SK-N-SH treated with all-trans-retinoic acid at 6 μM for 48 hours (cell line): ENCODE measurements around the gene CLNK.

Experiments used
- ARNTL ChIP-seq: fragments of 450-650 bp; formaldehyde crosslinking; IDR thresholded peaks from 2 replicates; pipeline ENCODE4 v1.5.0; 2020; ENCODE audit warnings: low read depth, mild to moderate bottlenecking, moderate library complexity, borderline replicate concordance
- BACH2 ChIP-seq: fragments of 250-450 bp; sonication (Bioruptor Pico); IDR thresholded peaks from 2 replicates; pipeline ENCODE4 v1.9.0; 2021; ENCODE audit warnings: mild to moderate bottlenecking, borderline replicate concordance
- CREB5 ChIP-seq: fragments of 250-450 bp; sonication (Bioruptor Pico); IDR thresholded peaks from 2 replicates; pipeline ENCODE4 v1.5.1; 2020; ENCODE audit warnings: low read depth, mild to moderate bottlenecking, moderate library complexity
- CSDC2 ChIP-seq: fragments of 250-450 bp; sonication (Bioruptor Pico); IDR thresholded peaks from 2 replicates; pipeline ENCODE4 v1.5.0; 2020; ENCODE audit warnings: mild to moderate bottlenecking, moderate library complexity
- GLIS3 ChIP-seq: fragments of 250-450 bp; sonication (Bioruptor Pico); IDR thresholded peaks from 2 replicates; pipeline ENCODE4 v1.5.0; 2020; ENCODE audit warnings: mild to moderate bottlenecking, moderate library complexity
- OSR1 ChIP-seq: fragments of 250-450 bp; sonication (Bioruptor Pico); IDR thresholded peaks from 2 replicates; pipeline ENCODE4 v1.8.0; 2022; ENCODE audit warnings: moderate library complexity, mild to moderate bottlenecking, inconsistent platforms
- PPARA ChIP-seq: fragments of 250-450 bp; sonication (Bioruptor Pico); IDR thresholded peaks from 2 replicates; pipeline ENCODE4 v1.5.0; 2020; ENCODE audit warnings: mild to moderate bottlenecking, borderline replicate concordance
- RARB ChIP-seq: fragments of 250-450 bp; sonication (Bioruptor Pico); IDR thresholded peaks from 2 replicates; pipeline ENCODE4 v1.8.0; 2021; ENCODE audit warnings: mild to moderate bottlenecking, moderate library complexity
- TOX ChIP-seq: fragments of 250-450 bp; sonication (Bioruptor Pico); IDR thresholded peaks from 2 replicates; pipeline ENCODE4 v1.8.0; 2021; ENCODE audit warnings: mild to moderate bottlenecking, moderate library complexity, borderline replicate concordance
- ZFP30 ChIP-seq: fragments of 450-650 bp; formaldehyde crosslinking; IDR thresholded peaks from 2 replicates; pipeline ENCODE4 v1.5.0; 2022; ENCODE audit warnings: mild to moderate bottlenecking, moderate library complexity
- ZNF70 ChIP-seq: fragments of 450-650 bp; formaldehyde crosslinking; IDR thresholded peaks from 2 replicates; pipeline ENCODE4 v1.5.0; 2020; ENCODE audit warnings: mild to moderate bottlenecking, moderate library complexity
- ZNF8 ChIP-seq: fragments of 450-650 bp; formaldehyde crosslinking; IDR thresholded peaks from 2 replicates; pipeline ENCODE4 v1.5.0; 2020; ENCODE audit warnings: mild to moderate bottlenecking, moderate library complexity
- TF ChIP-seq, protein P1 (sequence below): fragments of 250-450 bp; sonication (Bioruptor Pico); IDR thresholded peaks from 2 replicates; pipeline ENCODE4 v1.8.0; 2020; ENCODE audit warnings: mild to moderate bottlenecking, moderate library complexity, borderline replicate concordance

GRCh38 chr4:10504570-10505179 is 179.9 kb downstream of the CLNK start:
- TF ChIP-seq PPARA (CRISPR knock-in tag) (no peak), CSDC2 (CRISPR knock-in tag) (no peak), BACH2 (CRISPR knock-in tag) (no peak), RARB (CRISPR knock-in tag) (no peak), ARNTL (CRISPR knock-in tag) (no peak), GLIS3 (CRISPR knock-in tag) (no peak), ZNF8 (no peak), TOX (no peak), CREB5 (CRISPR knock-in tag) (no peak), OSR1 (CRISPR knock-in tag) (no peak), ZNF70 (no peak), ZFP30 (CRISPR knock-in tag) (no peak)
- TF ChIP-seq, protein P1, sequence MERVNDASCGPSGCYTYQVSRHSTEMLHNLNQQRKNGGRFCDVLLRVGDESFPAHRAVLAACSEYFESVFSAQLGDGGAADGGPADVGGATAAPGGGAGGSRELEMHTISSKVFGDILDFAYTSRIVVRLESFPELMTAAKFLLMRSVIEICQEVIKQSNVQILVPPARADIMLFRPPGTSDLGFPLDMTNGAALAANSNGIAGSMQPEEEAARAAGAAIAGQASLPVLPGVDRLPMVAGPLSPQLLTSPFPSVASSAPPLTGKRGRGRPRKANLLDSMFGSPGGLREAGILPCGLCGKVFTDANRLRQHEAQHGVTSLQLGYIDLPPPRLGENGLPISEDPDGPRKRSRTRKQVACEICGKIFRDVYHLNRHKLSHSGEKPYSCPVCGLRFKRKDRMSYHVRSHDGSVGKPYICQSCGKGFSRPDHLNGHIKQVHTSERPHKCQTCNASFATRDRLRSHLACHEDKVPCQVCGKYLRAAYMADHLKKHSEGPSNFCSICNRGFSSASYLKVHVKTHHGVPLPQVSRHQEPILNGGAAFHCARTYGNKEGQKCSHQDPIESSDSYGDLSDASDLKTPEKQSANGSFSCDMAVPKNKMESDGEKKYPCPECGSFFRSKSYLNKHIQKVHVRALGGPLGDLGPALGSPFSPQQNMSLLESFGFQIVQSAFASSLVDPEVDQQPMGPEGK = no peak
